HG03521 (cell line): Measurements from ENCODE around the gene LRP1B.
"Not testable (repeated sequence)": the region's sequence is repeated elsewhere in the genome, so short reads cannot be mapped to it uniquely, and the experiment has no call there.

ENCODE experiments used
- ATAC-seq: cut with Tn5 transposase; IDR thresholded peaks from one replicate; pipeline ENCODE4 v1.9.1; 2021; ENCODE audit warnings: mild to moderate bottlenecking, moderate library complexity; ENCODE audit not compliant: unreplicated experiment

Gene LRP1B

GRCh38 chr2:140662504-140662903 lies 1468.3 kb downstream of the LRP1B start:
- ATAC-seq = no peak

GRCh38 chr2:140658760-140659692 lies 1471.8 kb downstream of the LRP1B start:
- ATAC-seq = no peak

- no peak for ATAC-seq
These were observed 1473.2 kb downstream of the LRP1B start for GRCh38 chr2:140657657-140658056.

GRCh38 chr2:140654565-140654964 lies 1476.3 kb downstream of the LRP1B start:
- ATAC-seq = no peak

- ATAC-seq = no peak
These were observed 1480.0 kb downstream of the LRP1B start for GRCh38 chr2:140650825-140651224.

GRCh38 chr2:140650134-140650533 lies 1480.7 kb downstream of the LRP1B start:
- not testable (repeated sequence) for ATAC-seq

- ATAC-seq = no peak
These were observed 1482.4 kb downstream of the LRP1B start for GRCh38 chr2:140648393-140648792.

- no peak for ATAC-seq
These were observed 1487.0 kb downstream of the LRP1B start for GRCh38 chr2:140643761-140644187.

- no peak for ATAC-seq
These were observed 1489.7 kb downstream of the LRP1B start for GRCh38 chr2:140641163-140641562.

GRCh38 chr2:140639628-140640027 lies 1491.2 kb downstream of the LRP1B start:
- no peak for ATAC-seq

GRCh38 chr2:140630557-140630956 lies 1500.3 kb downstream of the LRP1B start:
- no peak for ATAC-seq

- ATAC-seq = no peak
These were observed 1502.9 kb downstream of the LRP1B start for GRCh38 chr2:140627885-140628284.

GRCh38 chr2:140627136-140627535 lies 1503.7 kb downstream of the LRP1B start:
- ATAC-seq = no peak

GRCh38 chr2:140624200-140624599 lies 1506.6 kb downstream of the LRP1B start:
- ATAC-seq = no peak

- ATAC-seq = no peak
These were observed 1509.0 kb downstream of the LRP1B start for GRCh38 chr2:140621583-140622362.

GRCh38 chr2:140604788-140605187 lies 1526.0 kb downstream of the LRP1B start:
- ATAC-seq = no peak

GRCh38 chr2:140604096-140604495 lies 1526.7 kb downstream of the LRP1B start:
- no peak for ATAC-seq

- no peak for ATAC-seq
These were observed 1527.4 kb downstream of the LRP1B start for GRCh38 chr2:140603416-140603815.

GRCh38 chr2:140601801-140602200 lies 1529.0 kb downstream of the LRP1B start:
- no peak for ATAC-seq

- ATAC-seq = no peak
These were observed 1529.5 kb downstream of the LRP1B start for GRCh38 chr2:140601342-140601741.

GRCh38 chr2:140600116-140600515 lies 1530.7 kb downstream of the LRP1B start:
- no peak for ATAC-seq

GRCh38 chr2:140597836-140598235 lies 1533.0 kb downstream of the LRP1B start:
- ATAC-seq = no peak
